Rectal smooth muscle tissue (tissue), 1 donor: ENCODE results near the gene DPEP1.
"Not testable (repeated sequence)": the region's sequence is repeated elsewhere in the genome, so short reads cannot be mapped to it uniquely, and the experiment has no call there.

Source experiments
- H3K27ac ChIP-seq: one replicate; pipeline ENCODE4 v1.7.0; 2013; ENCODE audit warnings: low read depth, low read length, inconsistent platforms
- H3K27me3 ChIP-seq: one replicate; pipeline ENCODE4 v1.7.0; 2013; ENCODE audit warnings: low read length; ENCODE audit not compliant: control insufficient read depth, insufficient read depth
- H3K36me3 ChIP-seq: one replicate; pipeline ENCODE4 v1.7.0; 2013; ENCODE audit warnings: low read length; ENCODE audit not compliant: control insufficient read depth, insufficient read depth
- H3K4me1 ChIP-seq: one replicate; pipeline ENCODE4 v1.7.0; 2013; ENCODE audit warnings: low read length; ENCODE audit not compliant: control insufficient read depth, insufficient read depth
- H3K4me3 ChIP-seq: one replicate; pipeline ENCODE4 v1.7.0; 2013; ENCODE audit warnings: low read length
- H3K9ac ChIP-seq: one replicate; pipeline ENCODE4 v1.7.0; 2013; ENCODE audit warnings: low read length

The DPEP1 gene

GRCh38 chr16:89583197-89583894 lies 30.1 kb upstream of the DPEP1 start:
- H3K9ac ChIP-seq, result no peak overlapping the region
- H3K4me3 ChIP-seq, result no peak overlapping the region
- no peak overlapping the region for H3K27ac ChIP-seq
- no peaks in the 10 kb centered on the region for H3K4me1 ChIP-seq
- H3K27me3 ChIP-seq, result no peaks in the 10 kb centered on the region
- no peaks in the 10 kb centered on the region for H3K36me3 ChIP-seq

- Histone ChIP-seq H3K9ac (no peak overlapping the region), H3K4me3 (no peak overlapping the region)
Observed at GRCh38 chr16:89583895-89584644, 29.4 kb upstream of the DPEP1 start.

GRCh38 chr16:89584768-89585549 lies 28.5 kb upstream of the DPEP1 start:
- Histone ChIP-seq H3K27ac (no peak overlapping the region), H3K4me3 (no peak overlapping the region), H3K36me3 (no peaks in the 10 kb centered on the region), H3K4me1 (no peaks in the 10 kb centered on the region), H3K9ac (no peak overlapping the region), H3K27me3 (no peaks in the 10 kb centered on the region)

More at GRCh38 chr16:89583895-89584644, 29.4 kb upstream of the DPEP1 start:
- H3K36me3 ChIP-seq, result no peaks in the 10 kb centered on the region
- H3K27me3 ChIP-seq, result no peaks in the 10 kb centered on the region
- H3K27ac ChIP-seq, result no peak overlapping the region
- H3K4me1 ChIP-seq, result no peaks in the 10 kb centered on the region

- no peak overlapping the region for H3K27ac ChIP-seq
- H3K9ac ChIP-seq, result no peak overlapping the region
- no peaks in the 10 kb centered on the region for H3K4me1 ChIP-seq
- no peaks in the 10 kb centered on the region for H3K36me3 ChIP-seq
- no peaks in the 10 kb centered on the region for H3K27me3 ChIP-seq
- no peak overlapping the region for H3K4me3 ChIP-seq
Observed at GRCh38 chr16:89586218-89586617, 27.2 kb upstream of the DPEP1 start.

GRCh38 chr16:89586853-89587252 lies 26.6 kb upstream of the DPEP1 start:
- Histone ChIP-seq H3K36me3 (no peaks in the 10 kb centered on the region), H3K9ac (no peak overlapping the region), H3K4me3 (no peak overlapping the region), H3K27ac (no peak overlapping the region), H3K4me1 (no peaks in the 10 kb centered on the region), H3K27me3 (no peaks in the 10 kb centered on the region)

GRCh38 chr16:89587676-89588075 lies 25.8 kb upstream of the DPEP1 start:
- H3K9ac ChIP-seq, H3K4me1 ChIP-seq, H3K27me3 ChIP-seq, H3K4me3 ChIP-seq, H3K36me3 ChIP-seq, H3K27ac ChIP-seq: not testable (repeated sequence)

- H3K4me3 ChIP-seq, result no peak overlapping the region
Observed at GRCh38 chr16:89588413-89589109, 24.9 kb upstream of the DPEP1 start.

GRCh38 chr16:89589241-89589926 lies 24.1 kb upstream of the DPEP1 start:
- Histone ChIP-seq H3K4me3 (no peak overlapping the region), H3K27me3 (no peaks in the 10 kb centered on the region), H3K27ac (no peak overlapping the region), H3K9ac (no peak overlapping the region), H3K36me3 (no peaks in the 10 kb centered on the region), H3K4me1 (no peaks in the 10 kb centered on the region)

More at GRCh38 chr16:89588413-89589109, 24.9 kb upstream of the DPEP1 start:
- Histone ChIP-seq H3K27ac (no peak overlapping the region), H3K27me3 (no peaks in the 10 kb centered on the region), H3K36me3 (no peaks in the 10 kb centered on the region), H3K4me1 (no peaks in the 10 kb centered on the region), H3K9ac (no peak overlapping the region)

GRCh38 chr16:89593841-89594240 lies 19.6 kb upstream of the DPEP1 start:
- H3K4me1 ChIP-seq, result no peaks in the 10 kb centered on the region
- H3K9ac ChIP-seq, result no peak overlapping the region
- H3K4me3 ChIP-seq, result no peak overlapping the region
- no peaks in the 10 kb centered on the region for H3K36me3 ChIP-seq
- H3K27ac ChIP-seq, result no peak overlapping the region
- H3K27me3 ChIP-seq, result no peaks in the 10 kb centered on the region

GRCh38 chr16:89595330-89596060 lies 17.9 kb upstream of the DPEP1 start:
- Histone ChIP-seq H3K4me3 (no peak overlapping the region), H3K27me3 (no peaks in the 10 kb centered on the region), H3K4me1 (no peaks in the 10 kb centered on the region), H3K27ac (no peak overlapping the region), H3K36me3 (no peaks in the 10 kb centered on the region), H3K9ac (no peak overlapping the region)

- no peaks in the 10 kb centered on the region for H3K27me3 ChIP-seq
- no peak overlapping the region for H3K4me3 ChIP-seq
- H3K27ac ChIP-seq, result no peak overlapping the region
- H3K9ac ChIP-seq, result no peak overlapping the region
- no peaks in the 10 kb centered on the region for H3K36me3 ChIP-seq
- H3K4me1 ChIP-seq, result no peaks in the 10 kb centered on the region
Observed at GRCh38 chr16:89596061-89596689, 17.3 kb upstream of the DPEP1 start.
